ENCODE data around the gene ACOT2. TPM values are rescaled to one million over a fixed set of nuclear protein-coding genes. Genes with fewer than 3 reads are reported as not detected.
"Not testable (repeated sequence)": the region's sequence is repeated elsewhere in the genome, so short reads cannot be mapped to it uniquely, and the experiment has no call there.

ACOT2 gene, protein sequence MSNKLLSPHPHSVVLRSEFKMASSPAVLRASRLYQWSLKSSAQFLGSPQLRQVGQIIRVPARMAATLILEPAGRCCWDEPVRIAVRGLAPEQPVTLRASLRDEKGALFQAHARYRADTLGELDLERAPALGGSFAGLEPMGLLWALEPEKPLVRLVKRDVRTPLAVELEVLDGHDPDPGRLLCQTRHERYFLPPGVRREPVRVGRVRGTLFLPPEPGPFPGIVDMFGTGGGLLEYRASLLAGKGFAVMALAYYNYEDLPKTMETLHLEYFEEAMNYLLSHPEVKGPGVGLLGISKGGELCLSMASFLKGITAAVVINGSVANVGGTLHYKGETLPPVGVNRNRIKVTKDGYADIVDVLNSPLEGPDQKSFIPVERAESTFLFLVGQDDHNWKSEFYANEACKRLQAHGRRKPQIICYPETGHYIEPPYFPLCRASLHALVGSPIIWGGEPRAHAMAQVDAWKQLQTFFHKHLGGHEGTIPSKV
- total RNA-seq, result 22.5 and 25.6 TPM in 2 replicates

DNA sequence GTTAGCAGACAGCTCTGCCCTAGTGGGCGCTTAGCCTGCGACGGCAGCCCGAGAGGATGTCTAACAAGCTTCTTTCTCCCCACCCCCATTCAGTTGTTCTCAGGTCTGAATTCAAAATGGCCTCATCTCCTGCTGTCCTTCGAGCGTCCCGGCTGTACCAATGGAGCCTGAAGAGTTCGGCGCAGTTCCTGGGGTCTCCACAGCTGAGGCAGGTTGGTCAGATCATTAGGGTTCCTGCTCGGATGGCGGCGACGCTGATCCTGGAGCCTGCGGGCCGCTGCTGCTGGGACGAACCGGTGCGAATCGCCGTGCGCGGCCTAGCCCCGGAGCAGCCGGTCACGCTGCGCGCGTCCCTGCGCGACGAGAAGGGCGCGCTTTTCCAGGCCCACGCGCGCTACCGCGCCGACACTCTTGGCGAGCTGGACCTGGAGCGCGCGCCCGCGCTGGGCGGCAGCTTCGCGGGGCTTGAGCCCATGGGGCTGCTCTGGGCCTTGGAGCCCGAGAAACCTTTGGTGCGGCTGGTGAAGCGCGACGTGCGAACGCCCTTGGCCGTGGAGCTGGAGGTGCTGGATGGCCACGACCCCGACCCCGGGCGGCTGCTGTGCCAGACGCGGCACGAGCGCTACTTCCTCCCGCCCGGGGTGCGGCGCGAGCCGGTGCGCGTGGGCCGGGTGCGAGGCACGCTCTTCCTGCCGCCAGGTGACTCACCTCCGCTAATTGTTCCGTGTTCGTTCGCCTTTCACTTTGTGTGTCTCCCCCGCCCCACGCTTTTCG is at the start of gene ACOT2:
ACOT2 (plus strand) TSS at position 29 of the 774 bp plus-strand sequence; CDS start at position 57, 28 bp downstream.
- DNase-seq, result peak; percentile 92

DNA sequence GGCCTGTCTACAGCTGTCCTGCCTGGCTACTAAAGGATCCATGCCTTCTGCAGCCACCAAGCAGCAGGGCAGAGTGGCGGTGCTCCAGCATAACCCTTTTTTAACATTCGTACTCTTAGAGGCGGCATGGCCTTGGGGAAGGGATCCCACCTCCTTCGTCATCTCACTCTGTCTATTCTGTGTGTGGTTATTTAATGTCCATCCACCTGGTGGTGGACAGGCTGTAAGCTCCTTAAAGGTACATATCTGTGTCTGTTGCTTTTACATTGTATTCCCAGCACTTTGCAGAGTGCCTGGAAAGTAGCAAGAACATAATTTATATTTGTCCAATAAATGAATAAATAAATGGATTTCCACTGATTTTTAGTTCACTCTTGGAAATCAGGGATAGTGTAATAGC is 47.8 kb upstream of the ACOT2 start:
- no peak for DNase-seq

DNA sequence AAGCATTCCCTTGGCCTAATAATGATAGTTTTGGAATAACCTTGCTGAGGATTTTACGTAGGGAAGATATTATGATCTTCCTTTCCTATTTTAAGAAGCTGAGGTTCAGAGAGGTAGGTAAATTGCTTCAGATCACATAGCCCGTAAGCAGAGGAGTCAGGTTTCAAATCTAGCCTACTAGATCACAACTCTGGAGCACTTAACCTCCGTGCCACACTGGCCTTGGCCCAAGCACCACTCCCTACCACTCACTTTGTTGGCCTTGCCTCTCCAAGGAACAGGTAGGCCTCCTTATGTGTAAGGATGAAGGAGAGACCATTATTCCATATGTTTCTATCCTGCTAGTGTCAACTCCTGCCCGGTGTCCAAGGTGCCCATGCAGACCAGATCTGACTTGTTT is 44.5 kb upstream of the ACOT2 start:
- no peak for DNase-seq

DNA sequence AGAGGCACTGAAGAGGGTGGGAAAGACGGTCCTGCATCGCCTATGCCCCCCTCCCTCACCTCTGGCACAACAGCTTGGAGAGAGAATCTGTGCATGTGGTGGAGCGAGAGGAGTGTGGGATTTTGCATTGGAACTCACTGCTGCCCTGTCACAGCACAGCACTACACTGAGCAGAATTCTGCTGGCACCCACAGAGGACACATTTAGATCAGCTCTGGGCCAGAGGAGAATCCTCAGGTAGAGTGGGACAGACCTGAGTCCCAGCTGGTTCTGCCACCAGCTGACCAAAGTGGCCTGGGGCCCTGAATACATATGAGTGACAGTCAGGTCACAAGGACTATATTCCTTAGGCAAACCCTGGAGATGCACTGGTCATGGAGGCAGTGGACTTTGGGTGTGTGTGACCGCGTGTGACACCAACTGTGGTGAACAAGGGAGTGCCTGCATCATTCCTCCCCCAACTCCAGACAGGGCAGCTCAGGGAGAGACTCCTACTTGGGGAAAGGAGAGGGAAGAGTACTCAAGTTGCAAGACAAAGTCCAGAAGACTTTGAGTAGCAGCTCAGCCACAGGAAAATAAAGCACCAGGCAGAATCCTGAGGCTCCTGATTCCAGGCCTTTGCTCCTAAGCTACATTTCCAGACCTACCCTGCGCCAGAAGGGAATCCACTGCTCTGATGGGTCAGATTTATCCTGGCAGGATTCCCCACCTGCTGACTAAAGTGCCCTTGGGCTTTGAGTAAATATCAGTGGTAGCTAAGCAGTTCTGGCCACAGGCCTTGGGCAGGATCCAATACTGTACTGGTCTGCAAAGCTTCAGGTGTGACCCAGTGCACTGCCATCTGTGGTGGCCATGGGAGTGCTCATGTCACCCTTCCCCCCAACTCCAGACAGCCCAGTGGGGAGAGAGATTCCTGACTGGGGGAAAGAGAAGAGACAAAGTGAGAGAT is 42.7 kb upstream of the ACOT2 start:
- DNase-seq, result no peak

DNA sequence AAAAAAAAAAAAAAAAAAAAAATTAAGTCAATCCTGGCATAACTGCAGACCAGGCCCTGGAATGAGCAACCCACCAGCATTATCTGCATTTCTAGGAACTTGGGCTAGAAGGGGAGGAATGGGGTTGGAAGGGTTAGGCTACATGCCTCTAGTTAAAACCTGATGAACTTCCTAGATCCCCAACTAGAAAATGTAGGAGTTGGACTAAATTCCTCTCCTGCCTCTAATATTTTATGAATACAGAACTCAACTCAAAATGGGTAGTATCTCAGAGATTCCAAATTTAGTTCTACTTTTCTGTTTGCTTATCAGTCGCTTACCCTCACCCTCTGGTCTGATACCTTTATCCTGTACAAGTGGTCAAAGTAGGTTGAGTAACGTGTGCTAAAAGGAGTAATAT is 39.7 kb upstream of the ACOT2 start:
- DNase-seq, result not testable (repeated sequence)

DNA sequence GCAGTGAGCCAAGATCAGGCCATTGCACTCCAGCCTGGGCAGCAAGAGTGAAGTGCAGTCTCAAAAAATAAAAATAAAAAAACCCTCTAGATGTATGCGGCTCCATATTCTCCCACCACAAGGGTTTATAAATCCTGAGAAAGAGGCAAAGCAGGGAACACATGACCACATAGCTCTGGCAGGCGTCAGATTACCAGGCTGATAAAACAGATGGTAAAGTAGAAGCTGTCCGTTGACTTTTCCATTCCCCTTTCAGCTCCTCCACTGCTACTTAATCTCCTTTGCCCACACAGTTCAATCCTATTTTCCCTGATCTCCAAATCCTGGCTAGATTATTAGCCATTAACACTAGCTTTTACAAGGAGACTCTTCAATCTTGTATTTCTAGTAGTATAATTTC is 37.0 kb upstream of the ACOT2 start:
- DNase-seq, result not testable (repeated sequence)

DNA sequence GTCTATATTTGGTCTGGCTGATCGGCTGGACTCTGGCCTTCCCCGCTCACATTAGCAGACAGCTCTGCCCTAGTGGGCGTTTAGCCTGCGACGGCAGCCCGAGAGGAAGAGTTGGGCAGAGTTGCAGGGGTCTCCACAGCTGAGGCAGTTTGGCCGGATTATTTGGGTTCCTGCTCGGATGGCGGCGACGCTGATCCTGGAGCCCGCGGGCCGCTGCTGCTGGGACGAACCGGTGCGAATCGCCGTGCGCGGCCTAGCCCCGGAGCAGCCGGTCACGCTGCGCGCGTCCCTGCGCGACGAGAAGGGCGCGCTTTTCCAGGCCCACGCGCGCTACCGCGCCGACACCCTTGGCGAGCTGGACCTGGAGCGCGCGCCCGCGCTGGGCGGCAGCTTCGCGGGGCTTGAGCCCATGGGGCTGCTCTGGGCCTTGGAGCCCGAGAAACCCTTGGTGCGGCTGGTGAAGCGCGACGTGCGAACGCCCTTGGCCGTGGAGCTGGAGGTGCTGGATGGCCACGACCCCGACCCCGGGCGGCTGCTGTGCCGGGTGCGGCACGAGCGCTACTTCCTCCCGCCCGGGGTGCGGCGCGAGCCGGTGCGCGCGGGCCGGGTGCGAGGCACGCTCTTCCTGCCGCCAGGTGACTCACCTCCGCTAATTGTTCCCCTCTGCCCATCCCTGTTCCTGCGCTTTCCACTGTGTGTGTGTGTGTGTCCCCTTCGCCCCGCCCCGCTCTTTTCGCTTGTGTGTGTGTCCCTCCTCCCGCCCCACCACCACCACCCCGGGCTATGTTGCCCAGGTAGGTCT is 31.6 kb upstream of the ACOT2 start:
- DNase-seq, result peak; percentile 81

DNA sequence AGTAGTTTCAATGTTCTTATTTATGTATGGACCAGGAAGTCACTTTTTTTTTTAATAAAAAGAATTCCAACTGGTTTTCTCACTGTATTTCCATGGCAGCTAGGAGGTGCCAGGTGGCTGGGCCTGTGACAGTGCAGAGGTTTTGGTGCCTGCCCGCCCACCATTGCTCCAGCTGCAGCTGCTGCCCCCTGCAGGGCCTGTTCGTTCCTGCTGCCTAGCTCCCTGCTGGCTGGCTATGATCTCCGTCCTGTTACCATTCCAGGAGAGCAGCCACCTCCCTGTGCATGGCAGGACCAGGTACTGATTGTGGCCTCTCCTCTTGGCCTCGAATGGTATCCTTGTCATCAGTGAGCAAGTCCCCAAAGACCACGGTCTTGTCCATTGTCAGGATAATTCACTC is 30.0 kb upstream of the ACOT2 start:
- DNase-seq, result peak; percentile 54

DNA sequence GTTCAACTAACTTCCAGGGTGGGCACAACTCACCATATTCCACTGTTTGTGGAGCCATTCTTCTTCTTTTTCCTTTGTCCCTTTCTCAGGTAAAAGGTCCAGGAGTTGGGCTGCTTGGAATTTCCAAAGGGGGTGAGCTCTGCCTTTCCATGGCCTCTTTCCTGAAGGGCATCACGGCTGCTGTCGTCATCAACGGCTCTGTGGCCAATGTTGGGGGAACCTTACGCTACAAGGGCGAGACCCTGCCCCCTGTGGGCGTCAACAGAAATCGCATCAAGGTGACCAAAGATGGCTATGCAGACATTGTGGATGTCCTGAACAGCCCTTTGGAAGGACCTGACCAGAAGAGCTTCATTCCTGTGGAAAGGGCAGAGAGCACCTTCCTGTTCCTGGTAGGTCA is 26.1 kb upstream of the ACOT2 start:
- not testable (repeated sequence) for DNase-seq

DNA sequence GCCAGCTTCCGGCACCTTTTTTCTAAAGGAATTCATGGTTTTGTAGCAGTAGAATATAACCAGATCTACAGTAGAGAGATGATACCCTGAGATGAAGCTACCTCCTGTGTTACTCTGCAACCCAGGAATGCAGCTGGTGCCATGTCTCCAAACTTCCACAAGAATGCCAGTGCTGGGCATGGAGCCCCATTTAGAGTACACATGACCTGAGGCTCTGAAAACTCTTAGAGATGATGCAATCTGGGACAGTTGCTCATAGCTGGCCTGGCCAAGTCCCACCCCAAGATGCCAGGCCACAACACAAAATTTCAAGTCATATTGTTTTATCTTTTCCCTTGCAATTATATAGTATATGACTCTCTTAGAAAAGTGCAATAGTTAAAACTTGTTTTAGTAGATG is 23.7 kb upstream of the ACOT2 start:
- not testable (repeated sequence) for DNase-seq

DNA sequence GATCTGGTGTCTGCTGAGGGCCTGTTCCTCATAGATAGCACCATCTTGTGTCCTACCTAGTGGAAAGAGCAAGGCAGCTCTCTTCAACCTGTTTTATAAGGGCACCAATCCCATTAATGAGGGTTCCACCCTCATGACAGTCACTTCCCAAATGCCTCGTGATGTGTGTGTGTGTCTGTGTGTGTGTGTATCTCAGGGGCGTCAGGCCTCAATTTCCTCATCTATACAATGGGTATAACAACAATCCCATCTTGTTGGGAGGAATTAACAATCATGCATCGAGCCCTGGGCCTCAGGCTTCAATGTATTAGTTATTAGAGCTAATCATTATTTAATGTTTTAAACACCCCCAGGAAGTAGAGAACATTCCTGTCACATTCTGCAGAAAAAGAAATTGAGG is 19.9 kb upstream of the ACOT2 start:
- not testable (repeated sequence) for DNase-seq

DNA sequence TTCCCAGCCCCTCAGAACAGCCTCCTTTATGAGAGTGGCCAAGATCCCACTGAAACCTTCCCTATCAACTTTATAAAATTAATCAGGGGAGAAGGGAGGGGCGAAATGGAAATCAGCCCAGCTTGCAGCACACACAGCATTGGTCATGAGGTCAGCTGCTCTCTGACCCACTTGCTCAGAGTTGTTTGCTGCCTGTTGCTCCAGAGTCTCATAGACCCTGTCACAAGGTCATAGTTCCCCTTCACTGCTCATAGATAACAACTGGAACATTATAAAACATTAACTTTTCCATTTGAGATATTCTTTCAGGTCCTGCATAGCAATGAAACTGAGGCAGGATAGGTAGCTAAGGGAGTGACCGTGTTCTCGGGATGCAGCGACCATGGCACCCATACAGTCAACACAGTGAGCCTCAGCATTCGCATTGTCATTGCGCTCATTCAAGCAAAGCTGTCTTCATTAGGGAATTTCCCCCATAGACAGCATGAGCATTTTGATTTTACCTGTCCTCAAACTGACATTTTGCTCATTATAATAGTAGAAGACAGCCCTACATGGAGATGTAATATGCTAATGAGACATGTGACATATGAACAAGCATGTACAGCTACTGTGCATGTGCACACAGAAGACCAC is 19.0 kb upstream of the ACOT2 start:
- not testable (repeated sequence) for DNase-seq

DNA sequence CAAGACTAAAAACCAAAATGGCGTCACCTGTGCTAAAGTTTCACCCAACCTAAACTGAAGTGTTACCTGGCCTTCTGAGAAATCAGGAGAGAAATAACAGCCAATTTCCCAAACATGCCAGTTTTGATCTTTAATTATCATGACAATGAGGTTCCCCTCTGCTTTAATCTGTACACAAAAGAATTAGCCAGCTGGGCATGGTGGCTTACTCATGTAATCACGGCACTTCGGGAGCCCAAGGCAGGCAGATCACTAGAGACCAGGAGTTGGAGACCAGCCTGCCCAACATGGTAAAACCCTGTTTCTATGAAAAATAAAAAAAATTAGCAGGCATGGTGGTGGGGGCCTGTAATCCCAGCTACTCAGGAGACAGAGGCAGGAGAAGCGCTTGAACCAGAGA is 15.2 kb upstream of the ACOT2 start:
- no peak for DNase-seq

DNA sequence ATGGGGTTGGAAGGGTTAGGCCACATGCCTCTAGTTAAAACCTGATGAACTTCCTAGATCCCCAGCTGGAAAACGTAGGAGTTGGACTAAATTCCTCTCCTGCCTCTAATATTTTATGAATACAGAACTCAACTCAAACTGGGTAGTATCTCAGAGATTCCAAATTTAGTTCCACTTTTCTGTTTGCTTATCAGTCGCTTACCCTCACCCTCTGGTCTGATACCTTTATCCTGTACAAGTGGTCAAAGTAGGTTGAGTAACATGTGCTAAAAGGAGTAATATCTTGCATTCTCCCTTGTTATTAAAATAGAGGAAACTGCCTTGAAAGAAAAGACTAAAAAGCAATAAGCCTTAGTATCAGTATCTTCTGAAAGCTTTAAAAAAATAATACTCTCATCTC is 11.8 kb upstream of the ACOT2 start:
- not testable (repeated sequence) for DNase-seq

DNA sequence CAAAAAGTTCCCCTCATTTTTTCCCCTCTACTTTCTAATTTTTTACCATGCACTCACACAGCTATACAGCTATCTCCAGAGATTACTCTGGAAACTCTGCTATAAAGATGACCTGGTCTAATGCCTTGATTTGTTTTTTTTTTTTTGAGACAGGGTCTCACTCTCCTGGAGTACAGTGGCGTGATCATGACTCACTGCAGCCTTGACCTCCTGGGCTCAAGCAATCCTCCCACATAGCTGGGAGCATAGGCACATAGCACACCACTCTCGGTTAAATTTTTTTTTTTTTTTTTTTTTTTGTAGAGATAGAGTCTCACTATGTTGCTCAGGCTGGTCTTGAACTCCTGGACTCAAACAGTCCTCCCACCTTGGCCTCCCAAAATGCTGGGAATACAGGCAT is 10.8 kb upstream of the ACOT2 start:
- DNase-seq, result not testable (repeated sequence)

DNA sequence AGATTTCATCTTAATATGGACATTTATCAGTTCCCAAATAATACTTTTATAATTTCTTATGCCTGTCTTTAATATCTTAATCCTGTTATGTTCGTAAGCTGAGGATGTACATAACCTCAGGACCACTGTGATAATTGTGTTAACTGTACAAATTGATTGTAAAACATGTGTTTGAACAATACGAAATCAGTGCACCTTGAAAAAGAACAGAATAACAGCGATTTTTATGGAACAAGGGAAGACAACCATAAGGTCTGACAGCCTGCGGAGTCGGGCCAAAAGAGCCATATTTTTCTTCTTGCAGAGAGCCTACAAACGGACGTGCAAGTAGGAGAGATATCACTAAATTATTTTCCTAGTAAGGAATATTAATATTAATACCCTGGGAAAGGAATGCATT is 6.8 kb upstream of the ACOT2 start:
- DNase-seq, result not testable (repeated sequence)

DNA sequence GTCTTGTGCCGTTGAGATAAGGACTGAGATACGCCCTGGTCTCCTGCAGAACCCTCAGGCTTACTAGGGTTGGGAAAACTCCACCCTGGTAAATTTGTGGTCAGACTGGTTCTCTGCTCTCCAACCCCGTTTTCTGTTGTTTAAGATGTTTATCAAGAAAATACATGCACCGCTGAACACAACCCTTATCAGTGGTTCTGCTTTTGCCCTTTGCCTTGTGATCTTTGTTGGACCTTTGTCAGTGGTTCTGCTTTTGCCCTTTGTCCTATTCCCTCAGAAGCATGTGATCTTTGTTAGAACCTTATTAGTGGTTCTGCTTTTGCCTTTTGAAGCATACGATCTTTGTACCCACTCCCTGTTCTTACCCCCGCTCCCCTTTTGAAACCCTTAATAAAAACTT is 6.3 kb upstream of the ACOT2 start:
- not testable (repeated sequence) for DNase-seq

DNA sequence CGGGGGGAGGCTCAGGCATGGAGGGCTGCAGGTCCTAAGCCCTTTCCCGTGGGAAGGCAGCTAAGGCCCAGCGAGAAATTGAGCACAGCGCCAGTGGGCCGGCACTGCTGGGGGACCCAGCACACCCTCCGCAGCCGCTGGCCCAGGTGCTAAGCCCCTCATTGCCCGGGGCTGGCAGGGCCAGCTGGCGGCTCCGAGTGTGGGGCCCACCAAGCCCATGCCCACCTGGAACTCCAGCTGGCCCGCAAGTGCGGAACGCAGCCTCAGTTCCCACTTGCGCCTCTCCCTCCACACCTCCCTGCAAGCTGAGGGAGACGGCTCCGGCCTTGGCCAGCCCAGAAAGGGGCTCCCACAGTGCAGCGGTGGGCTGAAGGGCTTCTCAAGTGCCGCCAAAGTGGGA is 2.6 kb upstream of the ACOT2 start:
- DNase-seq, result not testable (repeated sequence)

DNA sequence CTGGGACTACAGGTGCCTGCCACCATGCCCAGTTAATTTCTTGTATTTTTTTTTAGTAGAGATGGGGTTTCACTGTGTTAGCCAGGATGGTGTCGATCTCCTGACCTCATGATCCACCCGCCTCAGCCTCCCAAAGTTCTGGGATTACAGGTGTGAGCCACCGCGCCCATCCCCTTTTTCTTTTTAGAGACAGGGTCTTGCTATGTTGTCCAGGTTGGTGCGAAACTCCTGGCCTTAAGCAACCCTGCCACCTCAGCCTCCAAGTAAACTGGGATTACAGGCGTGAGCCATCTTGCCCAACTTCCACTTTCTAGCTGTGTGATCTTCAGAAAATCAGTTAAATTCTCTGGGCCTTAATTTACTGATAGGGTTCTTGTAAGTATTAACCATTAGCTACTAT is 2.1 kb upstream of the ACOT2 start:
- not testable (repeated sequence) for DNase-seq

DNA sequence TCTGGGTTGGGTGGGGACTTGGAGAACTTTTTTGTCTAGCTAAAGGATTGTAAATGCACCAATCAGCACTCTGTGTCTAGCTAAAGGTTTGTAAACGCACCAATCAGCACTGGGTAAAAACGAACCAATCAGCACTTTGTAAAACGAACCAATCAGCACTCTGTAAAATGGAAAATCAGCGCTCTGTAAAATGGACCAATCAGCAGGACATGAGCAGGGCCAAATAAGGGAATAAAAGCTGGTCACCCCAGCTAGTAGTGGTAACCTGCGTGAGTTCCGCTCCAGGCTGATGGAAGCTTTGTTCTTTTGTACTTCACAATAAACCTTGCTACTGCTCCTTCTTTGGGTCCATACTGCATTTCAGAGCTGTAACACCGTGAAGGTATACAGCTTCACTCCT is 1.7 kb upstream of the ACOT2 start:
- DNase-seq, result no peak
